ENCODE data around the gene NELFB. TPM values are rescaled to one million over a fixed set of nuclear protein-coding genes. Genes with fewer than 3 reads are reported as not detected.

Gene NELFB
- total and polyA plus RNA-seq, 9 of the 15 experiments (the other 6 are each of a cell fraction or from before 2014, with no cell fraction given): 0.24 to 84.0 (median 29.7) TPM

DNA sequence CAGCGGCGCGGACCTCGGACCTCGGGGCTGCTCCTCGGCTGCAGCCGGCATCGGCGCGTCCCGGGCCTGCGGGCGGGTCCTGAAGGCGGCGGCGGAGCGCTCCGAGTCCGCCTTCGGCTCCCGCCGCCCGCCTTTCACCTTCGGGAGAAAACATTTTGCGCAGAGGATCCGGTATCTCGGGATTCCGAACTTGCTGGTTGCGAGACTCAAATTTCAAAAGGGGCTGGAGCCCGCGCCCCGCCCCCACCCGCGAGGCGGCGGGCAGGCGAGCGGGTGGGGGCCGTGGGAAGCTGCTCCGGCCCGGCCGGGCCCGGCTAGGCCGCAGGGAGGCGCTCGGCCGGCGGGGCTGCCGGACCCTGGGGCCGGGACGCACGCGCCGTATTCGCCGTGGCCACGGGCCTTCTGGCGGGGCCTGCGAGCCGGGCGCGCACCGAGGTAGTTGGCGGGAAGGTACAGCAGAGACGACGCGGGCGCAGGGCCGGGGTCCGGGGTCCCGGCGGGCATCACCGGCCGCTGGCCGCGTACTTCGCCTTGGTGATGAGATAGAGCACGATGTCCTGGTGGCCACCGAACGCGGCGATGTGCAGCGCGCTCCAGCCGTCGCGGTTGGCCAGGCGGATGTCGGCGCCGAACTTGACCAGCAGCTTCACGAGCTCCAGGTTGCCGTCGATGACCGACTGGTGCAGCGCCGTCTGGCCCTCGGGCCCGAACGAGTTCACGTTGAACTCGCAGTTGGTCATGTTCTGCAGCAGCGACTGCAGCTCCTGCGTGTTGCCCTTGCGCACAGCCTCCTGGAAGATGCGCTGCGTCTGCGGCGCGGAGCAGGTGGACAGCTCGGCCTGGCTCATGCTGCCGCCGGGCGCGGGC lies 46.2 kb downstream of the NELFB start (continued):
- no peak; a peak in 1 of 3 replicates for TF ChIP-seq CBX3 (IDR thresholded peaks at IDR 0.05; ENCODE audit: borderline replicate concordance in 1 of 2, low read length in 2 of 2)
- peak; percentile 37; the same call in 1 of the 2 replicates for TF ChIP-seq GABPB1 (CRISPR knock-in tag; IDR thresholded peaks at IDR 0.05)
- TF ChIP-seq ZNF445 (CRISPR knock-in tag; IDR thresholded peaks at IDR 0.05; ENCODE audit: low read depth): no peak
- TF ChIP-seq ZNF75A (CRISPR knock-in tag; IDR thresholded peaks at IDR 0.05): no peak
- TF ChIP-seq, protein P1, sequence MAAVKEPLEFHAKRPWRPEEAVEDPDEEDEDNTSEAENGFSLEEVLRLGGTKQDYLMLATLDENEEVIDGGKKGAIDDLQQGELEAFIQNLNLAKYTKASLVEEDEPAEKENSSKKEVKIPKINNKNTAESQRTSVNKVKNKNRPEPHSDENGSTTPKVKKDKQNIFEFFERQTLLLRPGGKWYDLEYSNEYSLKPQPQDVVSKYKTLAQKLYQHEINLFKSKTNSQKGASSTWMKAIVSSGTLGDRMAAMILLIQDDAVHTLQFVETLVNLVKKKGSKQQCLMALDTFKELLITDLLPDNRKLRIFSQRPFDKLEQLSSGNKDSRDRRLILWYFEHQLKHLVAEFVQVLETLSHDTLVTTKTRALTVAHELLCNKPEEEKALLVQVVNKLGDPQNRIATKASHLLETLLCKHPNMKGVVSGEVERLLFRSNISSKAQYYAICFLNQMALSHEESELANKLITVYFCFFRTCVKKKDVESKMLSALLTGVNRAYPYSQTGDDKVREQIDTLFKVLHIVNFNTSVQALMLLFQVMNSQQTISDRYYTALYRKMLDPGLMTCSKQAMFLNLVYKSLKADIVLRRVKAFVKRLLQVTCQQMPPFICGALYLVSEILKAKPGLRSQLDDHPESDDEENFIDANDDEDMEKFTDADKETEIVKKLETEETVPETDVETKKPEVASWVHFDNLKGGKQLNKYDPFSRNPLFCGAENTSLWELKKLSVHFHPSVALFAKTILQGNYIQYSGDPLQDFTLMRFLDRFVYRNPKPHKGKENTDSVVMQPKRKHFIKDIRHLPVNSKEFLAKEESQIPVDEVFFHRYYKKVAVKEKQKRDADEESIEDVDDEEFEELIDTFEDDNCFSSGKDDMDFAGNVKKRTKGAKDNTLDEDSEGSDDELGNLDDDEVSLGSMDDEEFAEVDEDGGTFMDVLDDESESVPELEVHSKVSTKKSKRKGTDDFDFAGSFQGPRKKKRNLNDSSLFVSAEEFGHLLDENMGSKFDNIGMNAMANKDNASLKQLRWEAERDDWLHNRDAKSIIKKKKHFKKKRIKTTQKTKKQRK (IDR thresholded peaks at IDR 0.05; ENCODE audit: borderline replicate concordance, low read depth, low read length): no peak
- TF ChIP-seq, protein P2, sequence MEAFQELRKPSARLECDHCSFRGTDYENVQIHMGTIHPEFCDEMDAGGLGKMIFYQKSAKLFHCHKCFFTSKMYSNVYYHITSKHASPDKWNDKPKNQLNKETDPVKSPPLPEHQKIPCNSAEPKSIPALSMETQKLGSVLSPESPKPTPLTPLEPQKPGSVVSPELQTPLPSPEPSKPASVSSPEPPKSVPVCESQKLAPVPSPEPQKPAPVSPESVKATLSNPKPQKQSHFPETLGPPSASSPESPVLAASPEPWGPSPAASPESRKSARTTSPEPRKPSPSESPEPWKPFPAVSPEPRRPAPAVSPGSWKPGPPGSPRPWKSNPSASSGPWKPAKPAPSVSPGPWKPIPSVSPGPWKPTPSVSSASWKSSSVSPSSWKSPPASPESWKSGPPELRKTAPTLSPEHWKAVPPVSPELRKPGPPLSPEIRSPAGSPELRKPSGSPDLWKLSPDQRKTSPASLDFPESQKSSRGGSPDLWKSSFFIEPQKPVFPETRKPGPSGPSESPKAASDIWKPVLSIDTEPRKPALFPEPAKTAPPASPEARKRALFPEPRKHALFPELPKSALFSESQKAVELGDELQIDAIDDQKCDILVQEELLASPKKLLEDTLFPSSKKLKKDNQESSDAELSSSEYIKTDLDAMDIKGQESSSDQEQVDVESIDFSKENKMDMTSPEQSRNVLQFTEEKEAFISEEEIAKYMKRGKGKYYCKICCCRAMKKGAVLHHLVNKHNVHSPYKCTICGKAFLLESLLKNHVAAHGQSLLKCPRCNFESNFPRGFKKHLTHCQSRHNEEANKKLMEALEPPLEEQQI (IDR thresholded peaks at IDR 0.05): no peak
- TF ChIP-seq, protein P3, sequence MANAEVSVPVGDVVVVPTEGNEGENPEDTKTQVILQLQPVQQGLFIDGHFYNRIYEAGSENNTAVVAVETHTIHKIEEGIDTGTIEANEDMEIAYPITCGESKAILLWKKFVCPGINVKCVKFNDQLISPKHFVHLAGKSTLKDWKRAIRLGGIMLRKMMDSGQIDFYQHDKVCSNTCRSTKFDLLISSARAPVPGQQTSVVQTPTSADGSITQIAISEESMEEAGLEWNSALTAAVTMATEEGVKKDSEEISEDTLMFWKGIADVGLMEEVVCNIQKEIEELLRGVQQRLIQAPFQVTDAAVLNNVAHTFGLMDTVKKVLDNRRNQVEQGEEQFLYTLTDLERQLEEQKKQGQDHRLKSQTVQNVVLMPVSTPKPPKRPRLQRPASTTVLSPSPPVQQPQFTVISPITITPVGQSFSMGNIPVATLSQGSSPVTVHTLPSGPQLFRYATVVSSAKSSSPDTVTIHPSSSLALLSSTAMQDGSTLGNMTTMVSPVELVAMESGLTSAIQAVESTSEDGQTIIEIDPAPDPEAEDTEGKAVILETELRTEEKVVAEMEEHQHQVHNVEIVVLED (CRISPR knock-in tag; IDR thresholded peaks at IDR 0.05): peak; percentile 34
- peak; percentile 37; the same call in 1 of the 2 replicates for TF ChIP-seq PHB (CRISPR knock-in tag; IDR thresholded peaks at IDR 0.05)
- TF ChIP-seq STAG1 (CRISPR knock-in tag; IDR thresholded peaks at IDR 0.05; ENCODE audit: borderline replicate concordance): peak; percentile 48; the same call in 1 of the 2 replicates
- TF ChIP-seq SAP30 (IDR thresholded peaks at IDR 0.05; ENCODE audit: borderline replicate concordance, insufficient read depth, low read depth, low read length, poor library complexity, severe bottlenecking): peak; percentile 79
- peak; percentile 72 for TF ChIP-seq MYC (IDR thresholded peaks at IDR 0.05; ENCODE audit: low read depth, low read length)
- peak; percentile 68; the same call in 1 of the 2 replicates for TF ChIP-seq MYC (CRISPR knock-in tag; IDR thresholded peaks at IDR 0.05; ENCODE audit: borderline replicate concordance, low read depth)
- TF ChIP-seq FOXA1 (IDR thresholded peaks at IDR 0.05; ENCODE audit: borderline replicate concordance): no peak
- TF ChIP-seq ZNF311 (CRISPR knock-in tag; IDR thresholded peaks at IDR 0.05): no peak
- no peak for TF ChIP-seq CSDE1 (IDR thresholded peaks at IDR 0.05)
- TF ChIP-seq ZNF436 (CRISPR knock-in tag; IDR thresholded peaks at IDR 0.05): no peak
- TF ChIP-seq TGIF2 (CRISPR knock-in tag; IDR thresholded peaks at IDR 0.05): no peak
- peak; percentile 86; the same call in 1 of the 2 replicates for TF ChIP-seq ERF (CRISPR knock-in tag; IDR thresholded peaks at IDR 0.05)
- TF ChIP-seq ZNF197 (CRISPR knock-in tag; IDR thresholded peaks at IDR 0.05; ENCODE audit: low read depth): peak; percentile 85; the same call in 1 of the 2 replicates
- TF ChIP-seq NCOA4 (IDR thresholded peaks at IDR 0.05; ENCODE audit: partially characterized antibody): no peak
